ENCODE results near the gene SLC27A1.
"Not testable (repeated sequence)": the region's sequence is repeated elsewhere in the genome, so short reads cannot be mapped to it uniquely, and the experiment has no call there.

The SLC27A1 gene

GRCh38 chr19:17550076-17550667 lies 79.8 kb downstream of the SLC27A1 start:
- no peak for TF ChIP-seq CTCF (IDR thresholded peaks at IDR 0.05; ENCODE audit: insufficient read depth, low read depth, low read length, missing control alignments)
- no peak for DNase-seq (ENCODE audit: low read depth)
- H3K4me3 ChIP-seq (ENCODE audit: low read length) = no peak overlapping the region

- DNase-seq (ENCODE audit: low read depth); H3K4me3 ChIP-seq (ENCODE audit: low read length): not testable (repeated sequence)
Observed at GRCh38 chr19:17552735-17553134, 82.4 kb downstream of the SLC27A1 start.

- H3K4me3 ChIP-seq (ENCODE audit: low read length) = no peak overlapping the region
- no peak for TF ChIP-seq CTCF (IDR thresholded peaks at IDR 0.05; ENCODE audit: insufficient read depth, low read depth, low read length, missing control alignments)
- DNase-seq (ENCODE audit: low read depth) = peak; percentile 27
Observed at GRCh38 chr19:17553256-17553655, 82.9 kb downstream of the SLC27A1 start.

- no peak for DNase-seq (ENCODE audit: low read depth)
- peak overlapping the region; percentile 86 for H3K4me3 ChIP-seq (ENCODE audit: low read length)
- TF ChIP-seq CTCF (IDR thresholded peaks at IDR 0.05; ENCODE audit: insufficient read depth, low read depth, low read length, missing control alignments) = no peak
Observed at GRCh38 chr19:17554968-17555479, 84.7 kb downstream of the SLC27A1 start.

GRCh38 chr19:17555480-17555928 lies 85.2 kb downstream of the SLC27A1 start, which contains the start of gene COLGALT1:
COLGALT1 (plus strand) TSS chr19:17555649; CDS start chr19:17555714, 65 bp downstream.
- H3K4me3 ChIP-seq (ENCODE audit: low read length) = peak within 1 kb of the TSS; percentile 86
- DNase-seq (ENCODE audit: low read depth) = peak; percentile 99
- no peak for TF ChIP-seq CTCF (IDR thresholded peaks at IDR 0.05; ENCODE audit: insufficient read depth, low read depth, low read length, missing control alignments)

Data from epithelial cell of esophagus (primary cell).